Cardiac muscle cell (in vitro differentiated cells and primary cell): Measurements from ENCODE around the gene AMOTL1. TPM values are rescaled to one million over a fixed set of nuclear protein-coding genes. Genes with fewer than 3 reads are reported as not detected.
"Not testable (repeated sequence)": the region's sequence is repeated elsewhere in the genome, so short reads cannot be mapped to it uniquely, and the experiment has no call there.

ENCODE experiments used
- DNase-seq, 2 donors: peaks; one replicate each; pipeline versions ENCODE4 v3.0.0 to v3.0.0-alpha.2; 2010 to 2017; ENCODE audit warnings: low read depth in 1 of 2, low spot score in 1 of 2
- H3K27ac ChIP-seq: fragments of 200-600 bp; sonication (generic); 2 replicates; pipeline ENCODE4 v1.5.1; 2016
- H3K27me3 ChIP-seq: fragments of 200-600 bp; sonication (generic); 2 replicates; pipeline ENCODE4 v1.6.0; 2016; ENCODE audit warnings: control low read depth
- H3K36me3 ChIP-seq: fragments of 200-600 bp; sonication (generic); 2 replicates; pipeline ENCODE4 v1.5.1; 2016; ENCODE audit warnings: control low read depth
- H3K4me1 ChIP-seq: fragments of 200-600 bp; sonication (generic); 2 replicates; pipeline ENCODE4 v1.8.1; 2017; ENCODE audit warnings: low read depth, mild to moderate bottlenecking, mixed run types
- H3K4me3 ChIP-seq: fragments of 200-600 bp; sonication (generic); 2 replicates; pipeline ENCODE4 v1.5.1; 2016; ENCODE audit warnings: mild to moderate bottlenecking
- H3K9me3 ChIP-seq: fragments of 200-600 bp; sonication (generic); 2 replicates; pipeline ENCODE4 v1.5.1; 2017; ENCODE audit warnings: low read depth, mild to moderate bottlenecking, control low read depth
- polyA plus RNA-seq: library from polyadenylated mRNA; unstranded; fragments of >200 nt; fragmentation: Nextera tagmentation; extraction: Ambion mirVana; gene quantifications from 2 replicates; pipeline ENCODE4 v1.2.1, GENCODE V29; 2016
- total RNA-seq: library from RNA; depleted of rRNA; stranded (reverse); fragments of >200 nt; gene quantifications from 2 replicates; pipeline ENCODE4 v1.2.3, GENCODE V29; 2016
- TF ChIP-seq, protein P1 (sequence below): IDR thresholded peaks from 2 replicates; pipeline ENCODE4 v1.5.1; 2012; ENCODE audit warnings: low read depth, mild to moderate bottlenecking, low read length

The AMOTL1 gene
- total and polyA plus RNA-seq, 2 experiments from 2014 or later: 1.2 to 5.1 TPM

DNA sequence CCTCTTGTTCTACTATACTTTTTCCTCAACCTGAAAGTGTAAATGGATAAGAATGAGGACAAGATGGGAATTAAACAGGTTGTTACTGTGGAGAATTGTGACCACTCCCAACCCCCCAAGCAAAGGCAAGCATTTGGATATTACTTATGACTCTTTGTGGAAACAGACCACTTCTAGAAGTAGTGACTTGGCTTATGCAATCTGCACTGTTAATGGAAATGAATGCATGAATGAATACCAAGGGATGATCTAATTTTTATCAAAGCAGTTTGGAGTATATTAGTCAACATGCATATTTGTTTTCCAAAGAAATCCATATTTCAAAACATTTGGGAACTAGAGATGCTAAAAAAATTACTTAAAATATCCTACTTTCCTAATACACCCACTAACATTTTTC lies 35.3 kb downstream of the AMOTL1 start:
- TF ChIP-seq, protein P1, sequence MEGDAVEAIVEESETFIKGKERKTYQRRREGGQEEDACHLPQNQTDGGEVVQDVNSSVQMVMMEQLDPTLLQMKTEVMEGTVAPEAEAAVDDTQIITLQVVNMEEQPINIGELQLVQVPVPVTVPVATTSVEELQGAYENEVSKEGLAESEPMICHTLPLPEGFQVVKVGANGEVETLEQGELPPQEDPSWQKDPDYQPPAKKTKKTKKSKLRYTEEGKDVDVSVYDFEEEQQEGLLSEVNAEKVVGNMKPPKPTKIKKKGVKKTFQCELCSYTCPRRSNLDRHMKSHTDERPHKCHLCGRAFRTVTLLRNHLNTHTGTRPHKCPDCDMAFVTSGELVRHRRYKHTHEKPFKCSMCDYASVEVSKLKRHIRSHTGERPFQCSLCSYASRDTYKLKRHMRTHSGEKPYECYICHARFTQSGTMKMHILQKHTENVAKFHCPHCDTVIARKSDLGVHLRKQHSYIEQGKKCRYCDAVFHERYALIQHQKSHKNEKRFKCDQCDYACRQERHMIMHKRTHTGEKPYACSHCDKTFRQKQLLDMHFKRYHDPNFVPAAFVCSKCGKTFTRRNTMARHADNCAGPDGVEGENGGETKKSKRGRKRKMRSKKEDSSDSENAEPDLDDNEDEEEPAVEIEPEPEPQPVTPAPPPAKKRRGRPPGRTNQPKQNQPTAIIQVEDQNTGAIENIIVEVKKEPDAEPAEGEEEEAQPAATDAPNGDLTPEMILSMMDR: no peak
- DNase-seq: no peak
- peaks cover 4% of the 10 kb centered on the region for H3K27me3 ChIP-seq
- H3K4me1 ChIP-seq: no peaks in the 10 kb centered on the region
- H3K27ac ChIP-seq: no peak overlapping the region
- no peaks in the 10 kb centered on the region for H3K9me3 ChIP-seq
- no peaks in the 10 kb centered on the region for H3K36me3 ChIP-seq
- no peak overlapping the region for H3K4me3 ChIP-seq

GRCh38 chr11:94804874-94805273 lies 36.7 kb downstream of the AMOTL1 start:
- no peaks in the 10 kb centered on the region for H3K9me3 ChIP-seq
- DNase-seq: no peak
- H3K27me3 ChIP-seq: peaks cover 4% of the 10 kb centered on the region
- H3K4me3 ChIP-seq: no peak overlapping the region
- no peaks in the 10 kb centered on the region for H3K36me3 ChIP-seq
- TF ChIP-seq, protein P1: no peak
- H3K27ac ChIP-seq: no peak overlapping the region
- H3K4me1 ChIP-seq: no peaks in the 10 kb centered on the region

DNA sequence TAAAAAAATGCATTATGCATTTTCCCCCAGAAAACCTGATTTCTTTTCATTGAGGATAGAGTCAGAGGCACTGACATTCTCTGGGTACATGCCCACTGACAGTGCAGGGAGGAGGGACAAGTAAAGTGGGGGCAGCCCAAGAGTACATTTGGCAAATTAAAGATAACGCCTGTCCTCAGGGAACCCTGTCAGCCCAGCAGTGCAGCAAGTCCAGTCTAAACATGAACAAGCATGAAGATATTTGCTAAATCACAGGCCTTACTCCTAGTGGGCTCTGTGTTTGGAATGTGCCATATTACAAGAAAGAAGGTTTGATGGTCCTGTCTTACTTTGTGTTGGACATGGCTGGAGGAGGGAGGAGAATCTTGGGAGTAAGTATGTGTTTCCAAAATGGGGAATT lies 37.9 kb downstream of the AMOTL1 start:
- Histone ChIP-seq H3K4me1 (no peaks in the 10 kb centered on the region), H3K27ac (no peak overlapping the region), H3K9me3 (no peaks in the 10 kb centered on the region), H3K27me3 (peaks cover 4% of the 10 kb centered on the region), H3K4me3 (no peak overlapping the region), H3K36me3 (no peaks in the 10 kb centered on the region)
- DNase-seq: peak in 1 of 2 donors; percentile 41
- TF ChIP-seq, protein P1: no peak

DNA sequence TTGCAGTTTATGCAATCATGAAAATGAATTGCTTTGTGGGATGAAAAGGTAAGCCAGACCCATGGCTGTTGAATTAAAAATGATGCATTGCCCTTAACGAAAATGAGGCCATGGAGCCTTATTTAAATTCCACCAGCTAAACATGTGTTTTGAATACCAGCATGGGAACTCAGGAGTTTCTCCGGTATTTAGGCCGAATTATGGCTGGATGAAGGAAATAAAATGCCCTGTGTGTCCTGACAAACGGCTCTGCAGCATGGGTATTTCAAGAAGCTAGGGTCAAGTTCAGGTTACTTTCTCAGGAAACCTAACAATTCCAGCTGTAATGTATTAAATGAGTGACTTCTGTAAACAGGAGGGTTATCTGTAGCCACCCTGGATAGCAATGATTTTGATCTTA lies 38.3 kb downstream of the AMOTL1 start:
- DNase-seq: no peak
- Histone ChIP-seq H3K27me3 (peaks cover 4% of the 10 kb centered on the region), H3K4me3 (no peak overlapping the region), H3K9me3 (no peaks in the 10 kb centered on the region), H3K36me3 (no peaks in the 10 kb centered on the region), H3K4me1 (no peaks in the 10 kb centered on the region), H3K27ac (no peak overlapping the region)
- TF ChIP-seq, protein P1: no peak

DNA sequence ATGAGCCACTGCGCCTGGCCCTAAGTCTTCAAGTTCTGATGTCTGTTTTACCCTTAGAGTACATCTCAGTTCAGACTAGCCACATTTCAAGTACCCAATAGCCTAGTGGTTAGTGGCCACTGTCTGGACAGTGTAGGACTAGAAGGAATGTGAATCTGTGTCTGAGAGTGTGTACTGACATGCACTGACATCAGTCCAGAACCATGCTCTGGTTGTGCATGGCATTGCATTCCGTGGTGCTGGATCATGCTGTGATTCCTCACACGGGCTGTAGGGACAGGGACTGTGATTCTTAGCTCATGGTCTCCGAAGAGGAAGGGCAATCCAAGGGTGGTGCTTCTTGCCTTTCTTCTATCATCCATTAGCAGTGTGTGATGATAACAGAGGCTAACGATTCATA lies 41.1 kb downstream of the AMOTL1 start:
- H3K9me3 ChIP-seq: no peaks in the 10 kb centered on the region
- TF ChIP-seq, protein P1: no peak
- DNase-seq: no peak
- H3K27me3 ChIP-seq: peaks cover 4% of the 10 kb centered on the region
- no peaks in the 10 kb centered on the region for H3K4me1 ChIP-seq
- H3K27ac ChIP-seq: no peak overlapping the region
- no peak overlapping the region for H3K4me3 ChIP-seq
- no peaks in the 10 kb centered on the region for H3K36me3 ChIP-seq

DNA sequence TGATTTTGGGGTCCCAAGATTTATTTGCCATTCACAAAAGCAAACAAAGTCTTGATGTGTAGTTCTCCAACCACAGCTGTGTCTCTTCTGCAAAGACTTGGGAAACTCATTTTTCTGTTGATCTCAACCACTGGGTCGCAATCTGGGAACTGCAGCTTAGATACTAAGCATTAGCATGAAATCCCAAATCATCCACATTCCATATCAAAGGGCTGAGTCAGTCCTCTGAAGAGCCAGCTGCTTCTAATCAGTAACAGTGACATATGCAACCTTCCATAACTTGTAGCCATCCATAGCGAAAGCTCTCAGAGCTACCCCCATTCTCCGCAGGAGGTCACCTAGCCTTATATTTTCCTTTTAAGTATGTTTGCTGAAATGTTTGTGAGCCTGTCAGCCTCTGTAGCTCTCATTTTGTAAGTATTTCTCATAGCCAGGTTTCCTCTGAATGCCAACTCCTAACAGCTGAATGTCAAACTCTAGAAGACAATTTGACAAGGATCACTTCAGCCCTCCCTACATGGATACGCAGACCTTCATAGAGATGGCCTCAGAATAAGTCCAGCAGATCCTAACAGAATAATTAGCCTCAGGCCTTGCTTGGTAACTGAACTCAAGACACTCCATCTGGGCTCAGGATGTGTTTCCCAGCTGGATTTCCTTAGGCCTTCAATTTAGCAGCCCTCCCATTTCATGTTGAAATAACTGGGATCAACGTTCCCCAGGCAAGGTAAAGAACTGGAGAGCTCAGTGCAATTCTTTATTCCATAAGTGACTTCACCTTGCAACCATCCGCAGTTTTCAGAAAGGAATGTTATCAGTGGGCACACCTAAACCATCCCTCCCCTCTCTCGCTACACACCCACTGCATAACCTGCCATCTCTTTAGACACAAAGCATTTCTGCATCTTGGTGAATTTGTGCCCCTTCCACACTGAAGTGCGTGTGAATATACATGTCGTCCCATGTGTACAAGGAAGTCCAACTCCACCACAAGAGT lies 44.9 kb downstream of the AMOTL1 start:
- not testable (repeated sequence) for H3K4me1 ChIP-seq, H3K4me3 ChIP-seq, H3K36me3 ChIP-seq, DNase-seq, H3K27me3 ChIP-seq, H3K27ac ChIP-seq, H3K9me3 ChIP-seq
